ENCODE results near the gene AAGAB. TPM values are rescaled to one million over a fixed set of nuclear protein-coding genes. Genes with fewer than 3 reads are reported as not detected.

AAGAB gene
- total RNA-seq, 3 donors from 2014 or later (not counting 1 experiment from before 2014, with no cell fraction given) = 41.1 to 44.3 (median 42.5) TPM

DNA sequence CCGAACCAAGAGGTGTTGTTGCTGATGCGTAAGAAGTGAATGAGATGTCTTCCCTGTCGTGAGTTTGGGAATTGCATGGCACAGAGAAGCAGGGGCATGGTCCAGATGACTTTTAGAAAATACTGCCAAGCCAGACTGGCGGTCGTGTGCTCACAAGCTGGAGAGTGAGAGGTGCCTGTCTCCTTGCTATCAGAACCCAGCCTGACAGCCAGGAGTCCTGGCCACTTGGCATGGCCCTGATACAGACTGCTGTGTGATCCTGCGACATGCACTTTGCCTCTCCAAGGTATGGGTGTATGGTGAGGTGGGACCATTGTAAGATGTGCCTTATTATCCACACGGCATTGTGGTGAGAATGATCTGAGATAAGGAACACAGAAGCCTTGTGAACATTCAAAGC lies 96.1 kb downstream of the AAGAB start:
- 97% methylated on average over 7 of the region's 7 CpGs for WGBS (ENCODE audit: insufficient coverage)

DNA sequence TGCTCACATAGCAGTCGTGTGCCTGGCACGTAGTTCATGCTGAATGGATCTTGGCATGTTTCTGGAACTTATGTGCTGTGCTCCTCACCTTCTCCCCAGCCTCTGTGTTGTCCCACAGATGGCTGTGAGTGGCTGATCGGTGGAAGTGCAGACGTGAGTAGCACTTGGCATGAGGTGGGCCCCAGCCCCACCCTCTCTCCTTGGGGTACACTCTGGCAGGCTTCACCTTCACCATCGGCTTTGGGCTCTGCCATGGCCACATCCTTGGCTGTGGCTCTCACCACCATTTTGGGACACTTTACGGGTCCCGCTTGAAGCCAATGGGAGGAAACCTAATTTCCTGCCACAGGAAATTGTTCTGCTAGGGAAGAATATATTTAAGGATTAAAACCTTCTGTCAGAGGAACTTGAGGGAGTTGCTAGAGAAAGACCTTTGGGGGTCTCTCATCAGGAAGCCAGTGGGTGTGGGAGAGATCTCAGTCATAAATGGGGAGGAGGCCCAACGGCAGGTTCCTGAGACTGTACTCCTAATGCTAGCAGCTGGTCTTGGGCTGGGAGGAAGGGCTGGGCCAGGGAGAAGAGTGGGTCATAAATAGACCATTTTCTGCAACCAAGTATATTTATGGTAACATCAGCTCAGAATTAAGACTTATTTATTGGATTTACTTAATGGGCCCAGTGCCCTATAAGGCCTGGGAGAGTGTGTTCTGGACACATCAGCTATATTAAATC lies 96.8 kb downstream of the AAGAB start:
- TF ChIP-seq, protein P1, sequence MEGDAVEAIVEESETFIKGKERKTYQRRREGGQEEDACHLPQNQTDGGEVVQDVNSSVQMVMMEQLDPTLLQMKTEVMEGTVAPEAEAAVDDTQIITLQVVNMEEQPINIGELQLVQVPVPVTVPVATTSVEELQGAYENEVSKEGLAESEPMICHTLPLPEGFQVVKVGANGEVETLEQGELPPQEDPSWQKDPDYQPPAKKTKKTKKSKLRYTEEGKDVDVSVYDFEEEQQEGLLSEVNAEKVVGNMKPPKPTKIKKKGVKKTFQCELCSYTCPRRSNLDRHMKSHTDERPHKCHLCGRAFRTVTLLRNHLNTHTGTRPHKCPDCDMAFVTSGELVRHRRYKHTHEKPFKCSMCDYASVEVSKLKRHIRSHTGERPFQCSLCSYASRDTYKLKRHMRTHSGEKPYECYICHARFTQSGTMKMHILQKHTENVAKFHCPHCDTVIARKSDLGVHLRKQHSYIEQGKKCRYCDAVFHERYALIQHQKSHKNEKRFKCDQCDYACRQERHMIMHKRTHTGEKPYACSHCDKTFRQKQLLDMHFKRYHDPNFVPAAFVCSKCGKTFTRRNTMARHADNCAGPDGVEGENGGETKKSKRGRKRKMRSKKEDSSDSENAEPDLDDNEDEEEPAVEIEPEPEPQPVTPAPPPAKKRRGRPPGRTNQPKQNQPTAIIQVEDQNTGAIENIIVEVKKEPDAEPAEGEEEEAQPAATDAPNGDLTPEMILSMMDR (IDR thresholded peaks at IDR 0.05) = no peak
- peak overlapping the region; percentile 51 to 68 for H3K27ac Mint-ChIP-seq
- 50% methylated on average over 8 of the region's 8 CpGs for WGBS (ENCODE audit: insufficient coverage)
- H3K4me3 Mint-ChIP-seq = no peak overlapping the region
- Histone ChIP-seq H3K36me3 (ENCODE audit: control insufficient read depth, insufficient read depth, low read length) (no peaks in the 10 kb centered on the region), H3K9me3 (ENCODE audit: control insufficient read depth, insufficient read depth, low read length) (no peaks in the 10 kb centered on the region), H3K27me3 (ENCODE audit: control insufficient read depth, insufficient read depth, low read length) (no peaks in the 10 kb centered on the region), H3K4me1 (ENCODE audit: control insufficient read depth, insufficient read depth, low read length) (peaks cover 19% of the 10 kb centered on the region), H3K27ac (ENCODE audit: low read length) (no peak overlapping the region), H3K4me3 (ENCODE audit: low read length) (no peak overlapping the region)
- ATAC-seq = no peak
- no peaks in the 10 kb centered on the region for H3K27me3 Mint-ChIP-seq (ENCODE audit: low read depth in 2 of 2)
- H3K36me3 Mint-ChIP-seq = no peaks in the 10 kb centered on the region
- intact Hi-C loops (cut with micrococcal nuclease) = no loop called here
- H3K4me1 Mint-ChIP-seq = peaks cover 60 to 62% of the 10 kb centered on the region in 2 donors
- no peak for DNase-seq
- H3K9me3 Mint-ChIP-seq = no peaks in the 10 kb centered on the region

More for the DNA sequence above, 96.1 kb downstream of the AAGAB start:
- no peaks in the 10 kb centered on the region for H3K27me3 Mint-ChIP-seq (ENCODE audit: low read depth in 2 of 2)
- H3K9me3 Mint-ChIP-seq = no peaks in the 10 kb centered on the region
- no peaks in the 10 kb centered on the region for H3K9me3 ChIP-seq (ENCODE audit: control insufficient read depth, insufficient read depth, low read length)
- no peak overlapping the region for H3K4me3 ChIP-seq (ENCODE audit: low read length)
- no peaks in the 10 kb centered on the region for H3K36me3 Mint-ChIP-seq
- TF ChIP-seq, protein P1 (IDR thresholded peaks at IDR 0.05) = no peak
- peak overlapping the region; percentile 51 to 68 for H3K27ac Mint-ChIP-seq
- no peak overlapping the region for H3K4me3 Mint-ChIP-seq
- H3K27ac ChIP-seq (ENCODE audit: low read length) = no peak overlapping the region
- no peaks in the 10 kb centered on the region for H3K27me3 ChIP-seq (ENCODE audit: control insufficient read depth, insufficient read depth, low read length)
- intact Hi-C loops (cut with micrococcal nuclease) = no loop called here
- ATAC-seq (no peak), DNase-seq (no peak)
- H3K36me3 ChIP-seq (ENCODE audit: control insufficient read depth, insufficient read depth, low read length) = no peaks in the 10 kb centered on the region
- peaks cover 20% of the 10 kb centered on the region for H3K4me1 ChIP-seq (ENCODE audit: control insufficient read depth, insufficient read depth, low read length)
- H3K4me1 Mint-ChIP-seq = peaks cover 61 to 64% of the 10 kb centered on the region in 2 donors

DNA sequence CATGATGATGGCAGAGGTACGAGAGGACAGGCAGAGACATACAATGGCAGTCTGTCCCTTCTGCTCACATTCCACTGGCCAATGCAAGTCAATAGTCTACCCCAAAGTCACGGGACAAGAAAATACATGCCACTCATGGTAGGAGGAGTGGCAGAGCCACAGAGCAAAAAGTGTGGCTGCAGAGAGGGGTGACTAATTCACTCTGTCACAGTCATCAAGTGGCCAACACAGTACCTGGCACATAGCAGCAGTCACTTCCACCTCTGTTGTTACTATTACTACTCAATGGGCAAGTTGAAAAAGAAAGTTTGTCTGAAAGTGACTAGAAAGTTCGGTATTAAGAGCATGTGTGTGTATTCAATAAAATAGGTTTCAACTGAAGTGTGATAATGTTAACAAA lies 97.6 kb downstream of the AAGAB start:
- WGBS (ENCODE audit: insufficient coverage) = 100% methylated on average over 3 of the region's 3 CpGs
- peaks cover 17% of the 10 kb centered on the region for H3K4me1 ChIP-seq (ENCODE audit: control insufficient read depth, insufficient read depth, low read length)
- H3K9me3 ChIP-seq (ENCODE audit: control insufficient read depth, insufficient read depth, low read length) = no peaks in the 10 kb centered on the region
- TF ChIP-seq, protein P1 (IDR thresholded peaks at IDR 0.05) = no peak
- H3K36me3 ChIP-seq (ENCODE audit: control insufficient read depth, insufficient read depth, low read length) = no peaks in the 10 kb centered on the region
- intact Hi-C loops (cut with micrococcal nuclease) = no loop called here
- Mint-ChIP-seq H3K9me3 (no peaks in the 10 kb centered on the region), H3K27ac (peak overlapping the region in 1 of 2 donors; percentile 68), H3K4me1 (peaks cover 56 to 58% of the 10 kb centered on the region in 2 donors), H3K4me3 (no peak overlapping the region), H3K36me3 (no peaks in the 10 kb centered on the region), H3K27me3 (ENCODE audit: low read depth in 2 of 2) (no peaks in the 10 kb centered on the region)
- no peak for DNase-seq
- no peaks in the 10 kb centered on the region for H3K27me3 ChIP-seq (ENCODE audit: control insufficient read depth, insufficient read depth, low read length)
- ATAC-seq = peak in 1 of 3 donors; percentile 34
- no peak overlapping the region for H3K4me3 ChIP-seq (ENCODE audit: low read length)
- no peak overlapping the region for H3K27ac ChIP-seq (ENCODE audit: low read length)

DNA sequence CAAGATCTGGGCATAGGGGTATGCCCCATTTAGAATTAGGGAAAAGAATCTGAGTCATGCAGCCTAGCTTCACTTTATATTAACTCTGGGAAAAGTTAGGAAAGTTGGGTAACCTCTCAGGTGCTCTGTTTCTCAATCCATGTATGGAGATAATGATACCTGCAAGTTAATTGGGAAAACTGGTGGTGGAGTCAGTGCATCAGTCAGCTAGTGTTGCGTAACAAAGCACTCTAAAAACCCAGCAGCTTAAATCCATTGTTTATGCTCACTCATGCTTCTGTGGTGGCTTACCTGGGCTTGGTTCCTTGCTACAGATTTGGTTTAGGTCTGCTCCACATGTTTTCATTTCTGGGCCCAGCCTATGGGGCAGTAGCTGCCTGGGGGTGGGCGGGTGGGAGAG lies 98.0 kb downstream of the AAGAB start:
- H3K4me1 Mint-ChIP-seq = peaks cover 52 to 57% of the 10 kb centered on the region in 2 donors
- Histone ChIP-seq H3K36me3 (ENCODE audit: control insufficient read depth, insufficient read depth, low read length) (no peaks in the 10 kb centered on the region), H3K27me3 (ENCODE audit: control insufficient read depth, insufficient read depth, low read length) (no peaks in the 10 kb centered on the region), H3K4me3 (ENCODE audit: low read length) (no peak overlapping the region), H3K4me1 (ENCODE audit: control insufficient read depth, insufficient read depth, low read length) (peaks cover 13% of the 10 kb centered on the region), H3K27ac (ENCODE audit: low read length) (no peak overlapping the region), H3K9me3 (ENCODE audit: control insufficient read depth, insufficient read depth, low read length) (no peaks in the 10 kb centered on the region)
- H3K27ac Mint-ChIP-seq = no peak overlapping the region
- no peaks in the 10 kb centered on the region for H3K9me3 Mint-ChIP-seq
- WGBS (ENCODE audit: insufficient coverage) = 100% methylated on average over 1 of the region's 2 CpGs
- DNase-seq (no peak), ATAC-seq (no peak)
- H3K36me3 Mint-ChIP-seq = no peaks in the 10 kb centered on the region
- intact Hi-C loops (cut with micrococcal nuclease) = no loop called here
- no peak overlapping the region for H3K4me3 Mint-ChIP-seq
- no peaks in the 10 kb centered on the region for H3K27me3 Mint-ChIP-seq (ENCODE audit: low read depth in 2 of 2)
- TF ChIP-seq, protein P1 (IDR thresholded peaks at IDR 0.05) = no peak

All from natural killer cell (primary cell).